Measurements from ENCODE around the gene OSCP1.
A peak's percentile ranks its signal among the peaks of the same experiment; 100 is the strongest.

The OSCP1 gene

DNA sequence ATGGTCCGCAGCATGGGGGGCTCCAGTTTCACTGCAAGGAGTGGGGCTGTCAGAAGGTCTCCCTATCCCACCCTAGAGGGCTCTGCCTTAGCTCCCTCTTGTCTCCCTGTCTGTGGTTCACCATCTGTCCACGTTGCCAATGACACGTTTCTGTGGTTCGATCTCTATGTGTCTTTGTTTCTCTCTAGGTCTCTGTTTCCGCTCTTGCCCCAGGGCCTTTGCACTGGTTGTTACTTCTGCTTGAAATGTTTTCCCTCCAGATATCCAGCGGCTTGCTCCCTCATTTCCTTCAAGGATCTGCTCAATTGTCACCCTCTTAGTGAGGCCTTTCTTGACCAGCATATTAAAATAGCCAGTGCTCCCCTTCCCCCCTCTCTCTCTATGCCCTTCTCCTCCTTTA lies 22.4 kb upstream of the OSCP1 start:
- Histone ChIP-seq H3K27me3 (ENCODE audit: control insufficient read depth, insufficient read depth, low read length) (peaks cover 47% of the 10 kb centered on the region), H3K9me3 (ENCODE audit: control insufficient read depth, insufficient read depth, low read depth, low read length) (no peaks in the 10 kb centered on the region), H3K27ac (ENCODE audit: low read depth, low read length) (no peak overlapping the region), H3K36me3 (ENCODE audit: control insufficient read depth, insufficient read depth, low read length) (no peaks in the 10 kb centered on the region), H3K9ac (ENCODE audit: low read length) (no peak overlapping the region), H3K4me3 (ENCODE audit: low read depth, low read length) (no peak overlapping the region), H3K4me1 (ENCODE audit: control insufficient read depth, insufficient read depth, low read length) (no peaks in the 10 kb centered on the region; the same call in 1 of the 2 replicates)

DNA sequence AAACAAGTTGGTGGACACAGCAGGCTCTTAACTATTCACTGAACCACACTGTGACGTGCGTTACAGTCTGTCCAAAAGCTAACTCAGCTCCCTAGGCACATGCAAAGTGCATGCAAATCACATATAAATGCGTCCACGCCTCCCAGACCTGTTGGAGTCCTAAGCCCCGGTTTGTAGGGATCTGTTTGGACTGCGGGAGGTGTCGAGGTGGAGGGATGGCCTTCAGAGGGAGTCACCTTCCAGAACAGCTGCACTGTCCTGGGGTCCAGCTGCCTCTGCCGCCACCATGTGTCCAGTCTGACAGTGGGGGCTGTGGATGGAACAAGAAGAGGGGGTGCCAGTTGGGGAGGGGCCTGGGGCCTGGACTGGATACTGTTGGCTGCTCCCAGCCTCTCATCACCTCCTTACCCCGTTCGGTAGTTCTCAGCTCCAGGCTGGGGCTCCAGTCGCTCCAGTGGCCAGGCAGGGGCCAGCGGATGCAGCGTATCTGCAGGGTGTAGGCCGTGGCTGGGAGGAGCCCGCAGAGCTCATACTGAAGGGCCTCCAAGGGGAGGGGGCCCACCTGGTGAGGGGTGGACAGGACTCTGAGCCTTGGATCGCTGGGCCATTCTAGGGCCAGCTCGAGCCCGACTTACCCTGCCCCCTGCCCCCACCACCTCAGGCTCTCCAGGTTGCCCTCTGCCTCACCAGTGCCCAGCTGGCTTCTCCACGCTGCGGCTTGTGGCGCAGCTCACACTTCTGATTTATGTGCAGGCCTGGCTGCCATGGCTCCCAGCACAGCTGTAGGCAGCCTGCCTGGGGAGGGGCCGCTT lies 21.8 kb upstream of the OSCP1 start:
- no peaks in the 10 kb centered on the region for H3K9me3 ChIP-seq (ENCODE audit: control insufficient read depth, insufficient read depth, low read depth, low read length)
- H3K27me3 ChIP-seq (ENCODE audit: control insufficient read depth, insufficient read depth, low read length), result peaks cover 53% of the 10 kb centered on the region
- H3K36me3 ChIP-seq (ENCODE audit: control insufficient read depth, insufficient read depth, low read length), result no peaks in the 10 kb centered on the region
- H3K27ac ChIP-seq (ENCODE audit: low read depth, low read length), result no peak overlapping the region
- no peaks in the 10 kb centered on the region; the same call in 1 of the 2 replicates for H3K4me1 ChIP-seq (ENCODE audit: control insufficient read depth, insufficient read depth, low read length)
- no peak overlapping the region for H3K9ac ChIP-seq (ENCODE audit: low read length)
- no peak overlapping the region for H3K4me3 ChIP-seq (ENCODE audit: low read depth, low read length)

GRCh38 chr1:36469163-36469562 lies 18.9 kb upstream of the OSCP1 start:
- Histone ChIP-seq H3K36me3 (ENCODE audit: control insufficient read depth, insufficient read depth, low read length) (no peaks in the 10 kb centered on the region), H3K4me3 (ENCODE audit: low read depth, low read length) (no peak overlapping the region), H3K9ac (ENCODE audit: low read length) (no peak overlapping the region), H3K9me3 (ENCODE audit: control insufficient read depth, insufficient read depth, low read depth, low read length) (no peaks in the 10 kb centered on the region), H3K27me3 (ENCODE audit: control insufficient read depth, insufficient read depth, low read length) (peaks cover 72% of the 10 kb centered on the region), H3K27ac (ENCODE audit: low read depth, low read length) (no peak overlapping the region), H3K4me1 (ENCODE audit: control insufficient read depth, insufficient read depth, low read length) (peaks cover 13% of the 10 kb centered on the region)

DNA sequence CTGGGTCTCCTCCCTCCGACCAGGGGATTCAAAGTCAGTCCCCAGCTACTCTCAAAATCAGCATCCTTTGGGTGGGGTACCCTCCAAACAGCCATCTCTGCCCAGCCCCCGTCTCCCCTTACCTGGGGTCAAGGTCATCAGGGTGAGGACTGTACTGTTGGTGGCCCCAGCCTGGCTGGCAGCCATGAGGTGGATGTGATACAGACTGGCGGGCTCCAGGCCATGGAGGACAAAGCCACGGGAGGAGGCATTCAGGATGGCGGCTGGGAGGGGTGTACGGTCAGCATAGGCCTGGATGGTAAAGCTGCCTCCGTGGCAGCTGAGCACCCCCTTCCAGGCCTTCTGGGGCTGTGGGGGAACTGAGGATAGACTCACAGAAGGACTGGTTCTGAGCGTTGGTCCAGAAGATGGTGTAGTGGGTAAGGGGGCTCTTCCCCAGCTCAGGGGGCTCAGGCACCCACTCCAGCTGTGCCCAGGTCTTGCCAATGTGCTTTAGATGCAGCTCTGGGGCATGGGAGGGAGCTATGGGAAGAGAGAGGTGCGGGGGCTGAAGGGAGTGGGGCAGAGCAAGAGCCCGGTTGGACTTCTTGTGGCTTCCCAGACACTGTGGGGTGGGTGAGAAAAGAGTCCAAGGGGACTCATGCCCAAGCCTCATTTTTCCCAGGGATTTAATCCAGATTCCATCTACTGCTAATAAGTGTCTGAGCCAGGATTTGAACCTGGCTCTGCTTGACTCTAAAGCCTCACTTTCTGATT lies 17.6 kb upstream of the OSCP1 start:
- peaks cover 61% of the 10 kb centered on the region for H3K27me3 ChIP-seq (ENCODE audit: control insufficient read depth, insufficient read depth, low read length)
- H3K27ac ChIP-seq (ENCODE audit: low read depth, low read length), result no peak overlapping the region
- H3K9me3 ChIP-seq (ENCODE audit: control insufficient read depth, insufficient read depth, low read depth, low read length), result no peaks in the 10 kb centered on the region
- H3K4me1 ChIP-seq (ENCODE audit: control insufficient read depth, insufficient read depth, low read length), result peaks cover 13% of the 10 kb centered on the region
- no peaks in the 10 kb centered on the region for H3K36me3 ChIP-seq (ENCODE audit: control insufficient read depth, insufficient read depth, low read length)
- H3K9ac ChIP-seq (ENCODE audit: low read length), result no peak overlapping the region
- H3K4me3 ChIP-seq (ENCODE audit: low read depth, low read length), result no peak overlapping the region

- no peak overlapping the region for H3K9ac ChIP-seq (ENCODE audit: low read length)
- peaks cover 13% of the 10 kb centered on the region for H3K4me1 ChIP-seq (ENCODE audit: control insufficient read depth, insufficient read depth, low read length)
- H3K27ac ChIP-seq (ENCODE audit: low read depth, low read length), result no peak overlapping the region
- no peak overlapping the region for H3K4me3 ChIP-seq (ENCODE audit: low read depth, low read length)
- no peaks in the 10 kb centered on the region for H3K9me3 ChIP-seq (ENCODE audit: control insufficient read depth, insufficient read depth, low read depth, low read length)
- peaks cover 55% of the 10 kb centered on the region for H3K27me3 ChIP-seq (ENCODE audit: control insufficient read depth, insufficient read depth, low read length)
- H3K36me3 ChIP-seq (ENCODE audit: control insufficient read depth, insufficient read depth, low read length), result peaks cover 5% of the 10 kb centered on the region
Measured at GRCh38 chr1:36467027-36467410, 16.8 kb upstream of the OSCP1 start.

- H3K36me3 ChIP-seq (ENCODE audit: control insufficient read depth, insufficient read depth, low read length), result peaks cover 10% of the 10 kb centered on the region
- no peak overlapping the region for H3K9ac ChIP-seq (ENCODE audit: low read length)
- H3K9me3 ChIP-seq (ENCODE audit: control insufficient read depth, insufficient read depth, low read depth, low read length), result no peaks in the 10 kb centered on the region
- no peak overlapping the region for H3K4me3 ChIP-seq (ENCODE audit: low read depth, low read length)
- H3K27ac ChIP-seq (ENCODE audit: low read depth, low read length), result no peak overlapping the region
- peaks cover 13% of the 10 kb centered on the region for H3K4me1 ChIP-seq (ENCODE audit: control insufficient read depth, insufficient read depth, low read length)
- peaks cover 52% of the 10 kb centered on the region for H3K27me3 ChIP-seq (ENCODE audit: control insufficient read depth, insufficient read depth, low read length)
Measured at GRCh38 chr1:36466370-36467026, 16.2 kb upstream of the OSCP1 start.

GRCh38 chr1:36465731-36466369 lies 15.6 kb upstream of the OSCP1 start:
- no peaks in the 10 kb centered on the region for H3K9me3 ChIP-seq (ENCODE audit: control insufficient read depth, insufficient read depth, low read depth, low read length)
- peaks cover 17% of the 10 kb centered on the region for H3K36me3 ChIP-seq (ENCODE audit: control insufficient read depth, insufficient read depth, low read length)
- no peak overlapping the region for H3K4me3 ChIP-seq (ENCODE audit: low read depth, low read length)
- peaks cover 49% of the 10 kb centered on the region for H3K27me3 ChIP-seq (ENCODE audit: control insufficient read depth, insufficient read depth, low read length)
- peaks cover 13% of the 10 kb centered on the region for H3K4me1 ChIP-seq (ENCODE audit: control insufficient read depth, insufficient read depth, low read length)
- no peak overlapping the region for H3K9ac ChIP-seq (ENCODE audit: low read length)
- H3K27ac ChIP-seq (ENCODE audit: low read depth, low read length), result no peak overlapping the region

DNA sequence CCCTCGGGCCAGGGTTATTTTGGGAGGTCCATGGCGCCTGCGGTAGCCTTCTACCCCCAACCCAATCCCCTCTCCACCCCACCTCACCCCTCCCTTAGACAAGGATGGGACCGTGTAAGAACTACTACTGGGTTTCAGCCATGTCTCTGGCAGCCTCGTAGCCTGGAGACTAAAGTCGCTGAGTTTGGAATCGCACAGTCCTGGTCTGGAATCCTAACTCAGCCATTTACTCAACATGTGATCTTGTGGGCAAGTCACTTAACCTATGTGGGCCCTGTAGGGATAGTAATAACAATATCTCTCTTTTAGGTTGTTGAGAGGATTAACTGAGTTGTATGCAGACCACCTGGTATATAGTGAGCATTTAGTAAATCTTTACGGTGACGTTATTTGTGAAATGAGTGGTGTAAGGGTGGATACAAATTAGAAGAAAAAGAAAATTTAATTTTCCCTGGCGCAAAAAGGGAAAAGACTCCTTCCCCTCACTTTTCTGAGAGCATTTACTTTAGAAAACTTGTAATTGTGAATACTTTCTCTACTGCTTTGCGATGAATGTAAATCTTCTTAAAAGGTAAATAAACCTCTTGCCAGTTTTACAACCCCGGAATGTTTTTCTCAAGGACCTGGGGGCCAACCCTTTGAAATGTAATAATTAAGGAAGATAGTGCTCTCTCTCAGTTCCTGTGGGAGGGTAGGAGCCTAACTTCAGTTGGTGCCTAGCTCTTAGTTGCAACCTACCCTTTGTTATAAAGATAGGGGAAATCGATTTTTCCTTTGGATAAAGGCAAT lies 14.5 kb upstream of the OSCP1 start:
- H3K4me1 ChIP-seq (ENCODE audit: control insufficient read depth, insufficient read depth, low read length), result peaks cover 13% of the 10 kb centered on the region
- H3K9me3 ChIP-seq (ENCODE audit: control insufficient read depth, insufficient read depth, low read depth, low read length), result no peaks in the 10 kb centered on the region
- H3K36me3 ChIP-seq (ENCODE audit: control insufficient read depth, insufficient read depth, low read length), result peaks cover 25% of the 10 kb centered on the region
- peak overlapping the region; percentile 72 for H3K27ac ChIP-seq (ENCODE audit: low read depth, low read length)
- peak overlapping the region; percentile 45 for H3K9ac ChIP-seq (ENCODE audit: low read length)
- peaks cover 47% of the 10 kb centered on the region for H3K27me3 ChIP-seq (ENCODE audit: control insufficient read depth, insufficient read depth, low read length)
- peak overlapping the region; percentile 95 for H3K4me3 ChIP-seq (ENCODE audit: low read depth, low read length)

DNA sequence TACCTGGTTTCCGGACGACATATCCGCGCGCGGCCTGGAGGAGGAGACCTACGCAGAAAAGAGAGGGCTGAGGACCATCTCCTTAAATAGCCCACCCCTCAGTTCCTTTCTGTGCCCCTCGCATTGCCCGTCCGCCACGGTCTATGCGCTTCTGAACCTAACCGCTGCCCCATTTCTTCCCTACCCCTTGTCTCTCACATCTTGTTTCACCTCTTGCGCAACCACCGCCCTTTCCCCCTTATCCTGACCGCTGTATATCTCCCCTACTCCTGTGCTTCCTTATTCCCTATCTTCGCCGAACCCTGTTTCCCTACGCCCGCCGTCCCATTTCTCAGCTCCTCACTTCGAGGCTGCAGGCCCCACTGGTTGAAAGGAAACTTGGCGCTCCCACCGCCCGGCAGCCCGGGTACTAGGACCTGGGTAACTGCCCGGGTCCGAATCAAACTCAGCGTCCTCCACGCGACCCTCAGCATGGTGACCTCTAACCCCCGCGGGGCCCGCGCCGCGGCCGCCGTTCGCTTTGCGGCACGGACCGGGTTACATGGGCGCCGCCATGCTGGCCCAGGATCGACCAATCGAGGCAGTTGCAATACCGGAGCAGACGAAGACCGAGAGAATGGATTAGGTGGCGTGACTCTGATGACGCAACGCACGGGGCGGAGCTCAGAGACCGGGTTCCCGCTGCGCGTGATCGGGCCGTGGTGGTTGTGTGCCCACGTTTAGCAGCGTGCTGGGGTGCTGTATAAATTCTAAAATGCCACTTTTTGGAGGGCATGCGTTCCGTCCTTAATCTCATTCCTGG lies 13.8 kb upstream of the OSCP1 start, which contains the start of gene MRPS15:
MRPS15 (minus strand) TSS at position 582 of the 802 bp plus-strand sequence; CDS start at position 473, 109 bp downstream.
- Histone ChIP-seq H3K9me3 (ENCODE audit: control insufficient read depth, insufficient read depth, low read depth, low read length) (no peaks in the 10 kb centered on the region), H3K27me3 (ENCODE audit: control insufficient read depth, insufficient read depth, low read length) (peaks cover 39% of the 10 kb centered on the region), H3K36me3 (ENCODE audit: control insufficient read depth, insufficient read depth, low read length) (peaks cover 33% of the 10 kb centered on the region), H3K4me1 (ENCODE audit: control insufficient read depth, insufficient read depth, low read length) (peaks cover 13% of the 10 kb centered on the region), H3K4me3 (ENCODE audit: low read depth, low read length) (peak within 1 kb of the TSS; percentile 95), H3K9ac (ENCODE audit: low read length) (peak within 1 kb of the TSS; percentile 88), H3K27ac (ENCODE audit: low read depth, low read length) (peak within 1 kb of the TSS; percentile 83)
